HUES6 (cell line): ENCODE measurements around the gene DOCK9.

Source experiments
- H3K27ac ChIP-seq: 2 replicates; pipeline ENCODE4 v1.7.0; 2013; ENCODE audit warnings: low read depth, mild to moderate bottlenecking, low read length, inconsistent platforms
- H3K27me3 ChIP-seq: 2 replicates; pipeline ENCODE4 v1.6.1; 2013; ENCODE audit warnings: low read length; ENCODE audit not compliant: control insufficient read depth, insufficient read depth
- H3K36me3 ChIP-seq: 2 replicates; pipeline ENCODE4 v1.6.1; 2013; ENCODE audit warnings: low read length; ENCODE audit not compliant: control insufficient read depth, insufficient read depth
- H3K4me1 ChIP-seq: 2 replicates; pipeline ENCODE4 v1.6.1; 2013; ENCODE audit warnings: low read length; ENCODE audit not compliant: control insufficient read depth, insufficient read depth
- H3K4me3 ChIP-seq: 2 replicates; pipeline ENCODE4 v1.5.1; 2013; ENCODE audit warnings: low read depth, low read length
- H3K9ac ChIP-seq: one replicate; pipeline ENCODE4 v1.6.1; 2013; ENCODE audit warnings: mild to moderate bottlenecking, low read length
- H3K9me3 ChIP-seq: 2 replicates; pipeline ENCODE4 v1.6.1; 2013; ENCODE audit warnings: low read depth, low read length; ENCODE audit not compliant: control insufficient read depth, insufficient read depth

DOCK9 gene

GRCh38 chr13:98837896-98838295, 140.0 kb downstream of the DOCK9 start:
- Histone ChIP-seq H3K4me1 (peaks cover 21% of the 10 kb centered on the region), H3K36me3 (no peaks in the 10 kb centered on the region), H3K27ac (no peak overlapping the region), H3K4me3 (no peak overlapping the region), H3K9ac (no peak overlapping the region), H3K27me3 (no peaks in the 10 kb centered on the region), H3K9me3 (no peaks in the 10 kb centered on the region)

DNA sequence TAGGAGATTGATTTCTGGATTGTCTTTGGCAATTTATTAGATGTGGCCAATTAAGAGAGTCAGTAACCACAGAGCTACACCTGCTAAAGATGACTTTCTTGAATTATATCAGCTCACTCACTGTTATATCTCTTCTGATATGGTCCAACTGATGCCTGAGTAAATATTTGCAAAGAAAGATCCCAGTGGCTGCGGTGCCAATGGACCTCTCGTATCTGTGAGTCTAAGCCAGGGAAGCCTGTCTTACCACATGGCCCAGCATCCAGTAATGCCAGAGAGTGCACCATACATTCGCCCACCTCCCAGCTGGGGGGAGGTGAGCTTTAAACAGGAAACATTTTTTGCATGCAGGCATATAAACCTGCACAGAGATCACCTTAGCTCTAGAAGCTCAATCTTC, 142.7 kb downstream of the DOCK9 start:
- peaks cover 15% of the 10 kb centered on the region for H3K4me1 ChIP-seq
- no peak overlapping the region for H3K4me3 ChIP-seq
- no peaks in the 10 kb centered on the region for H3K27me3 ChIP-seq
- H3K36me3 ChIP-seq, result no peaks in the 10 kb centered on the region
- no peak overlapping the region for H3K27ac ChIP-seq
- no peaks in the 10 kb centered on the region for H3K9me3 ChIP-seq
- H3K9ac ChIP-seq, result no peak overlapping the region

DNA sequence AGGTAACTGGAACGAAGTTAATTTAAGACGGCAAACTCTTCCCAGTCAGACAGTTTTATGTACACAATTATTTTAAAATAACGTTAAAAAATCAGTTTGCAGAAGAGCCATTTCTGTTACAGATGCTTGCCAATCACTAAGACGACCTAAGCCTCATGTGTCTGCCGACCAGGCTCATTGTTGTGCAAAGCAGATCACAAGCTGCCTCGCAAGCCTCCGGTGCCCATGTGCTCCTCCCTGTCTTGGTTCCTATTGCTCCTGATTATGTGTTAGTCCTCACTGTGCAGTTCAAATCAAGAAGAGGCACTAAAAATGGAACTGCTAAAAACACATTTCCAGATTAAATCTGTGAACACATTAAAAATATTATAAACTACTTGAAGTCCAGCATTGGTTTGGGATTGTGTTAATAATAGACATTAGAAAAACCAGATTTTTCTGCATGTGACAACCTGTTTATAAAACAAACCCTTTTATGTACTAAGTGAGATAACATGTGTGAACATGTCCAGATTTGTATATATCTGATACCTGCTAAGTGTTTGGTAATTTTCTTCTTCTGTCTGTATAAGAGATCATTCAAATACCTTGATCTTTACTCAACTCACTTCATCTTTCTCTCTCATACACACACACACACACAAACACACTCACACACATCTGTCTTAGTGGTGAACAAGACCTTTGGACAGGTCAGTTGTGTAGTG, 143.5 kb downstream of the DOCK9 start:
- Histone ChIP-seq H3K9ac (no peak overlapping the region), H3K36me3 (no peaks in the 10 kb centered on the region)

DNA sequence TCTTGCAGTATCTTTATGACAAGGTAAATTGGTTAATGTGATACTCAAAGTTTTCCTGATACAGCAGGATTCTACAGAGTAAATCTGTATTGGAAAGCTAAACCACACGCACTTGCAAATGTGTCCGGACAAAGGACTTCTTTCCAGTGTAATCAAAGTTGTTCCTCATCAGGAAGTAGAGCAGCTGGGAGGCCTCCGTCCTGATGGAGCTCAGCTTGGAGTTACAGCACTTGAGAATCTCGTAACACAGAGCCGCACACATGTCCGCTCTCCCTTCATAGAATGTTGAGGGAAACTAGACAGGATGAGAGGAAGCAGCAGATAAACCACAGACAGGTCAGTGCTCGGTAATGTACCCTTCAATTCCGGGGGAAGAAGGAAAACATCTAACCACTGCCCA, 146.6 kb downstream of the DOCK9 start:
- H3K27me3 ChIP-seq, result no peaks in the 10 kb centered on the region
- H3K36me3 ChIP-seq, result no peaks in the 10 kb centered on the region
- peaks cover 15% of the 10 kb centered on the region for H3K4me1 ChIP-seq
- no peak overlapping the region for H3K27ac ChIP-seq
- no peak overlapping the region for H3K9ac ChIP-seq
- H3K9me3 ChIP-seq, result no peaks in the 10 kb centered on the region
- H3K4me3 ChIP-seq, result no peak overlapping the region

More for the DNA sequence above, 143.5 kb downstream of the DOCK9 start:
- H3K27ac ChIP-seq, result no peak overlapping the region
- no peak overlapping the region for H3K4me3 ChIP-seq
- H3K27me3 ChIP-seq, result no peaks in the 10 kb centered on the region
- H3K4me1 ChIP-seq, result peaks cover 12% of the 10 kb centered on the region
- H3K9me3 ChIP-seq, result no peaks in the 10 kb centered on the region

DNA sequence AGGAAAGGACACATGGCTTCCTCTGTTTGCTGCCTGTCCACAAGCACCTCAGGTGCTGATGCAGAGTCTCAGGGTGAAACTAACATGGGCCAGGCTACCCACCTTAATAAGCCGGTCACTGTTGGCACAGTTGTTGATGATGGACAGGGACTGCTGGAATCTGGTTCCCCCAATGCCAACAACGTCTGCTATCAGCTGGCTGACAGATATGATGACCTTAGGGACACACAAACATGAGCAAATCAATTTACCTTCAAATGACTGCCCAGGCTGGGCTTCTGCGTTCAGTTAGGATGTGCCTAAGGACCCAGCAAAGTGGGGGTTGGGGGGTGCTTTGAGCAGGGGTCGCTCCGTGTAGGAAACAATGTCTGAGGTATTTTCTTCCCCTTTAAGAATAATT, 148.3 kb downstream of the DOCK9 start:
- Histone ChIP-seq H3K27ac (no peak overlapping the region), H3K9me3 (no peaks in the 10 kb centered on the region), H3K9ac (no peak overlapping the region), H3K27me3 (no peaks in the 10 kb centered on the region), H3K36me3 (no peaks in the 10 kb centered on the region), H3K4me1 (peaks cover 21% of the 10 kb centered on the region), H3K4me3 (no peak overlapping the region)

- Histone ChIP-seq H3K4me1 (peaks cover 12% of the 10 kb centered on the region), H3K36me3 (no peaks in the 10 kb centered on the region), H3K27ac (no peak overlapping the region), H3K27me3 (no peaks in the 10 kb centered on the region), H3K9me3 (no peaks in the 10 kb centered on the region), H3K9ac (no peak overlapping the region), H3K4me3 (no peak overlapping the region)
Observed at GRCh38 chr13:98828614-98829013, 149.2 kb downstream of the DOCK9 start.

GRCh38 chr13:98827449-98827848, 150.4 kb downstream of the DOCK9 start:
- Histone ChIP-seq H3K36me3 (no peaks in the 10 kb centered on the region), H3K27ac (no peak overlapping the region), H3K4me3 (no peak overlapping the region), H3K9me3 (no peaks in the 10 kb centered on the region), H3K9ac (no peak overlapping the region), H3K4me1 (peaks cover 11% of the 10 kb centered on the region), H3K27me3 (no peaks in the 10 kb centered on the region)

DNA sequence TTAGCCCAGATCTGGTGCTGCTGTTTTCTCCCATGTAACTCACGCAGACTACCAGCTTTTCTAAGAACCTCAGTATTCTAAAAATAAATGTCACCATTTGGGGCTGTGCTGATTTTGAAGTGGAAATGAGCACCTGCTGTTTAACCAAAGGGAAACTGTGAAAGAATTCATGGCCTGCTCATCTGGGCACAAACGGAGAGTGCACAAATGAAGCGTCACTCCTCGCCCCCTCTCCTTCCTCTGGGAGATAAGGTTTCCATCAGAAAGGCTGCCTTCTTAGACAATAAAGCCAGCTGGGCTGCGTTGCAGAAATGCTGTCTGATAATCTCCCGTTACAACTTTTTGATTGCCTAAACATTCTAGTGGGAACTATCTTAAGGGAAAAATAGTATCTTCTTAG, 151.7 kb downstream of the DOCK9 start:
- Histone ChIP-seq H3K9ac (no peak overlapping the region), H3K27ac (no peak overlapping the region), H3K4me3 (no peak overlapping the region), H3K36me3 (no peaks in the 10 kb centered on the region), H3K4me1 (peaks cover 20% of the 10 kb centered on the region), H3K27me3 (no peaks in the 10 kb centered on the region), H3K9me3 (no peaks in the 10 kb centered on the region)

- Histone ChIP-seq H3K9ac (no peak overlapping the region), H3K4me3 (no peak overlapping the region)
Observed at GRCh38 chr13:98825659-98826058, 152.2 kb downstream of the DOCK9 start.

GRCh38 chr13:98824376-98825160, 153.3 kb downstream of the DOCK9 start:
- Histone ChIP-seq H3K4me3 (no peak overlapping the region), H3K9ac (no peak overlapping the region), H3K4me1 (peaks cover 23% of the 10 kb centered on the region), H3K9me3 (no peaks in the 10 kb centered on the region), H3K27me3 (no peaks in the 10 kb centered on the region), H3K36me3 (no peaks in the 10 kb centered on the region), H3K27ac (no peak overlapping the region)

More at GRCh38 chr13:98825659-98826058, 152.2 kb downstream of the DOCK9 start:
- Histone ChIP-seq H3K27me3 (no peaks in the 10 kb centered on the region), H3K36me3 (no peaks in the 10 kb centered on the region), H3K27ac (no peak overlapping the region), H3K9me3 (no peaks in the 10 kb centered on the region), H3K4me1 (peaks cover 23% of the 10 kb centered on the region)

GRCh38 chr13:98823442-98823841, 154.4 kb downstream of the DOCK9 start:
- H3K9me3 ChIP-seq, result no peaks in the 10 kb centered on the region
- H3K4me1 ChIP-seq, result peaks cover 23% of the 10 kb centered on the region
- H3K9ac ChIP-seq, result no peak overlapping the region
- H3K36me3 ChIP-seq, result no peaks in the 10 kb centered on the region
- no peak overlapping the region for H3K27ac ChIP-seq
- no peaks in the 10 kb centered on the region for H3K27me3 ChIP-seq
- no peak overlapping the region for H3K4me3 ChIP-seq
